GM12873 (cell line): ENCODE data around the gene ROBO1.

Source experiments
- TF ChIP-seq, protein P1 (sequence below): IDR thresholded peaks from 2 replicates; pipeline ENCODE4 v1.5.1; 2012; ENCODE audit warnings: low read depth, mild to moderate bottlenecking, moderate library complexity, low read length, control low read depth; ENCODE audit not compliant: insufficient read depth; ENCODE audit errors: missing control alignments

Gene ROBO1

DNA sequence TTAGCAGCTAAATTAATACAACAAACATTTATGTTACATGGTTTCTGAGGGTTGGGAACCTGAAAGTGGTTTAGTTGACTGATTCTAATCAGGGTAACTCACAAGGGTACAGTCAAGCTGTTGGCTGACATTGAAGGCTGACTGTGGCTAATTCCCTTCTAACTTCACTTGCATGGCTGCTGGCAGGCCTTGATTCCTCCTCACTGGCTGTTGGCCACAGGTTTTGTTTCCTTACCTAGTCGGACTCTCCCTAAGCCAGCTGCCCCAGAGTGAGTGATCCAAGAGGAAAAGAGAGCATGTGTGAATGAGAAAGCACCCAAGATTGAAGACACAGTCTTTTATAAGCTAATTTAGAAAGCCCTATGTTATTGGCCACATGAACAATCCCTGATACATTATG lies 700.1 kb downstream of the ROBO1 start:
- TF ChIP-seq, protein P1, sequence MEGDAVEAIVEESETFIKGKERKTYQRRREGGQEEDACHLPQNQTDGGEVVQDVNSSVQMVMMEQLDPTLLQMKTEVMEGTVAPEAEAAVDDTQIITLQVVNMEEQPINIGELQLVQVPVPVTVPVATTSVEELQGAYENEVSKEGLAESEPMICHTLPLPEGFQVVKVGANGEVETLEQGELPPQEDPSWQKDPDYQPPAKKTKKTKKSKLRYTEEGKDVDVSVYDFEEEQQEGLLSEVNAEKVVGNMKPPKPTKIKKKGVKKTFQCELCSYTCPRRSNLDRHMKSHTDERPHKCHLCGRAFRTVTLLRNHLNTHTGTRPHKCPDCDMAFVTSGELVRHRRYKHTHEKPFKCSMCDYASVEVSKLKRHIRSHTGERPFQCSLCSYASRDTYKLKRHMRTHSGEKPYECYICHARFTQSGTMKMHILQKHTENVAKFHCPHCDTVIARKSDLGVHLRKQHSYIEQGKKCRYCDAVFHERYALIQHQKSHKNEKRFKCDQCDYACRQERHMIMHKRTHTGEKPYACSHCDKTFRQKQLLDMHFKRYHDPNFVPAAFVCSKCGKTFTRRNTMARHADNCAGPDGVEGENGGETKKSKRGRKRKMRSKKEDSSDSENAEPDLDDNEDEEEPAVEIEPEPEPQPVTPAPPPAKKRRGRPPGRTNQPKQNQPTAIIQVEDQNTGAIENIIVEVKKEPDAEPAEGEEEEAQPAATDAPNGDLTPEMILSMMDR = no peak

DNA sequence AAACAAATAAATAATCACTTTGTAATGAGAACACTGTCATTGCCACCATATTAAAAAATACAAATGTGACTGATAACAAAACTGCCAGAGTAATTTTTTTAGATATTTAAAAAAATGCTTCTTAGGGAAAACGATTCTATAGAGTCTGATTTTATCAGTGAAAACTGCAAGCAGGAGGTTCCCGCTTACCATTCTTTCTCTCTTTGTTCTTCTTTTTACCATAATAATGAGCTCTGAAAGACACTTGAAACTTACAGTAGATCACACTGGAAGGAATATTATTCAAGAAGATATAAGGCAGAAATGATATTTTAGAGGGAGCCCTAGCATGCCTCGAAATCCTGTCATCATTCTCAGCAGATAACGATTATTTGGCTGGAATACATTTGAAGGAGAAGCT lies 701.3 kb downstream of the ROBO1 start:
- TF ChIP-seq, protein P1 = no peak

DNA sequence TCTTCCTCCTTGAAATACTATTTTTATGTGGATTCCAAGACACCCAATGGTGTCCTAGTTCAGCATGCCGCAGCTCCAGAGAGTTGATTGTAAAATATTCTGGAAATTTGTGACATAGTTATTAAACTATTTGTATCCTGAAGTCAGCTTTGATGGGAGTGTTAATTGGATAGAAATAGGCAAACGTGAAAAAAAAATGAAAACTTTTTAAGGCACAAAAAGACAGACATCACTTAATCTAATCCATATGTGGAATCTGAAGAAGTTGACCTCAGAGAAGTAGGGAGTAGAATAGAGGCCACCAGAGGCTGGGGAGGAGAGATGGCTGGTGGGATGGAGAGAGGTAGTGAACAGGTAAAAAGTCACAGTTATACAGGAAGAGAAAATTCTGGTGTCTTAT lies 704.2 kb downstream of the ROBO1 start:
- TF ChIP-seq, protein P1 = no peak

DNA sequence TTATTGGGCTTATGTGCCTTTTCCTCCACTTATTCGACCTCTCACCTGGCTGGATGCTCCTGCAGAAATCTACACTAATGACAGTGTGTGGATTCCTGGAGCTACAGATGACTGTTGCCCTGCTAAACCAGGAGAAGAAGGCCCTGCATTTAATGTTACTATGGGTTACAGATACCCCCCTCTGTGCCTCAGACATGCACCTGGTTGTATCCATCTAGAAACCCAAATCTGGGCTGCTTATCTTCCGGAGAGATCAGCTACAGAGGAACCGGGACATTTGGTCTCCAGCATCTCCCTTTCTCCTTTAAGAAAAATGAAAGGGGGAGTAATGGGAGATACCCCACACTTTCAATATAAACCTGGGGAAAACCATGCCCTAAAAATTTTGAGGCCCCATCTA lies 710.0 kb downstream of the ROBO1 start:
- TF ChIP-seq, protein P1 = no peak

DNA sequence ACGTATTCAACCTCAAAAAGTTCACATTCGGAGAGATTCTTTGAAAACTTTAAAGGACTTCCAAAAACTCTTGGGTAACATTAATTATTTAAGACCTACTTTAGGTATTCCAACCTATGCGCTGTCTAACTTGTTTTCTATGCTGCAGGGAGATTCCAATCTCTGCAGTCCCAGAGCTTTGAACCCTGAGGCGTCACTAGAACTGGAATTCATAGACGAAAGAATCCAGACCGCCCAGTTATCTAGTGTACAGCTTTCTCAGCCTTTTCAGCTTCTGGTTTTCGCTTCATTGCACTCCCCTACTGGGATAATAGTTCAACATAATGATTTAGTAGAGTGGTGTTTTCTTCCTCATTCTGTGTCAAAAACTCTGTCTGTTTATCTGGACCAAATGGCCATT lies 711.3 kb downstream of the ROBO1 start:
- TF ChIP-seq, protein P1 = no peak

DNA sequence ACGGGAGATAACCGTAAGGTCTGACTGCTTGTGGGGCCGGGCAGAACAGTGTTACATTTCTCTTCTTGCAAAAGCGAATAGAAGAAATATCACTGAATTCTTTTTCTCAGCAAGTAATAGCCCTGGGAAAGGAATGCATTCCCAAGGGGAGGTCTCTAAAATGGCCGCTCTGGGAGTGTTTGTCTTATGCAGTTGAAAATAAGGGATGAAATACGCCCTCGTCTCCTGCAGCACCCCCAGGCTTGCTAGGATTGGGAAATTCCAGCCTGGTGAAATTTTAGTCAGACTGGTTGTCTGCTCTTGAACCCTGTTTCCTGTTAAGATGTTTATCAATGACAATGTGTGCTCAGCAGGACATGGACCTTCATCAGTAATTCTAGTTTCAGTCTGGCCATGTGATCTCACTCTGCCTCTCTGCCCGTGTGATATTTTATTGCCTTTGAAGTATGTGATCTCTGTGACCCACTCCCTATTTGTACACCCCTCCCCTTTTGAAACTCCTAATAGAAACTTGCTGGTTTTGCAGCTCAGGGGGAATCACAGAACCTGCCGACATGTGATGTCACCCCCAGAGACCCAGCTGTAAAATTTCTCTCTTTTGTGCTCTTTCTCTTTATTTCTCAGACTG lies 715.6 kb downstream of the ROBO1 start:
- TF ChIP-seq, protein P1 = no peak

DNA sequence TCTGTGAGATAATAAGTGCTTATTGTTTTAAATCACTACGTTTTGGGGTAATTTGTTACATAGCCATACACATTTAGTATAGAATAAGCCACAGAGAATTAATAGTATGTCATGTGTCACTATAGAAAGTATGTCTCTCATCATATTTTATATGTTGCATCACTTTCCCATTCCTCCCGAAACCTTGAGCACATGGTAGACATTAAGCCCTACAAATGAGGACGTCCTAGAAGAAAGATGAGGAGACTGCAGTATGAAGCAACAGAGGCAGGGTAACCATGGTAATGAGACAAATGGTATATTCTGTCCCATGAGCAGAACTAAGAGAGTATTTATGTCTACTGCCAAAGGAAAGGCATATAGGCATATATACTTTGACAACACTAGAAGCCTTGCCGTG lies 720.2 kb downstream of the ROBO1 start:
- TF ChIP-seq, protein P1 = no peak
